CD4-positive, alpha-beta T cell treated with Interleukin-10 for 1 hour (primary cell): ENCODE measurements around the gene SPATS2L.
"Not testable (repeated sequence)": the region's sequence is repeated elsewhere in the genome, so short reads cannot be mapped to it uniquely, and the experiment has no call there.

Experiments
- DNase-seq: peaks from one replicate; pipeline ENCODE4 v3.0.0-alpha.2; 2020

The SPATS2L gene

DNA sequence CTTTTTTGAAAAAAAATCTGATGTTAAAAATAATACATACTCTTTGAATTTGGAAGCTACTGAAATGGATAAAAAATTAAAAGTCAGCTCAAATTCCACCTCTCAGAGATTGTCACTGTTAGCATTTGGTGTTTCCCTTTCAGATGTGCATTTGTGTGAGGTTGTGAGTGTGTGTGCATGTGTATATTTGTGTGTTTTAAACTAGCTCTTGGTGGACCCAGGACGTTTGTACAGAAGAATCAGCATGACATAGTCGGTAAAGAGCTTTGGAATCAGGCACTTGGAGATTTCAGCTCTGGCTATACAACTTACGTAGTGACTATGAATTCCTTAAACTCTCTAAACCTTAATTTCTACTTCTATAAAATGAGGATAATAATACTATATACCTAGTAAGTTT, 14.5 kb downstream of the SPATS2L start:
- no peak for DNase-seq

DNA sequence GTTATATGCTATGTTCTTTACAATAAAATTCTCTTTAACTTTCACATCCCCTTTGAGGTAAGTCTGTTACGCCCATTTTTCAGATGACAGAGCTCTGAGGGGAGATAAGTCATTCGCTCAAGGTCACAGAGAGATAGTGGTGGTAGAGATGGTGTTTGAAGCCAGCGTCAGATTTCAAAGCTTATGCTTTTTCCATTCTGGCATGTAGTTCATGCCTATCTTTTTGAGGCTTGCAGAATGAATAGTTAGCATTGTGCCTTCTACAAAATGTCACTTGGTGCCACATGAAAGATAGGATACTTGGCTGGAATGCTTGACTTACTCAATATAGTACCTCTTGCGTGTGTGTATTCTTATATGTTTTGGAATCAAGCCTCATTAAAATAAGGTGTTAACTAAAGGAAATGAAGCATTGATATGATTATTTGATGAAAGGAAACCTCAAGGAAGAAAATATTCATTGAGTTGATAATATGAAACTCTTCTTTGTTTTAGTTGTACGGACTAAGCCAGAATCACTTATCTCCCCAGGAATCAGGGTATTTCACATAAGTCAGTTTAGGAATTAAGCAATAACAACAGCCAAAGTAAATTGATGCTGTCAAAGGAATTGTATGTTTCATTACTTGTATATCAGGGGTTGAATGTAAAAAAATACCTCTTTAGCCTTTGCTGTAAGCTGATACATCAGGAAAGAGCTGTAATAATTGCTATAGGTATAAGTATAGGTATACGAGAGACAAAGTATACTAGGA, 15.5 kb downstream of the SPATS2L start:
- no peak for DNase-seq

DNA sequence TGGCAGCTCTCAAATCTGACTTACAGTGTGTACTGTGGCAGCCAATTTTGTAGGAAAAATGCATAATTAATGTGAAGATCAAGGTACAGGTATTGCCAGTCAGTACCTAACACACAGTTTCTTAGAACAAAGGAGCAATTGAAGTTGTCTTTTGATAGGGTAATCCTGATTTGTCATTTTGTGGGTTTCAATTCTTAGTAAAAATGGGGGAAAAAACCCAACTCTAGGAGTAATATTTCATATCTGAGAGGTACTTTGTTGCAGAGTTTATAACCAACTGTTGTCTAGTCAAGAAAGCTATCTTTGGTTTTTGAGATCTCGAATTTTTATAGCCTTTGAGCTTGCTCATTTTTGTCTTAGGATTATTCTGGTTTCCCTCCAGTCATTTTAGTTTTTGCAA, 16.1 kb downstream of the SPATS2L start:
- DNase-seq = no peak

DNA sequence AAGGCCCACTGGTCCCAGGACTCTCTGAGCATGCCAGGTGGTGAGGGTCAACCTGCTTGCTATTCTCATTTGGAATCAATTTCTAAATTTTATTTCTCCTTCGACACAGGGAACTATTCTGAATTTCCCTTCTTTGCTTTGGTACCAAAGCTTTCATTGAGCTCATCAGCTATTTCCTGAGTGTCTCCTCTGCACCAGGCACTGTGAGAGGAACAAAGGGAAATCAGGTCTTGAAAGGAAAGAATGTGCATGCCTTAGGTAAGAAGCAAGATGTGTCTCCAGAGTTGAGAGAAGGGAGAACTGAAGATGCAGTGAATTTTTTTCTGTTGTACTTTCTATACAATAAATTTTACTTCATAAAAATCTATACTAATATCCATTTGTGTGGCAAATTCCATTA, 17.9 kb downstream of the SPATS2L start:
- no peak for DNase-seq

DNA sequence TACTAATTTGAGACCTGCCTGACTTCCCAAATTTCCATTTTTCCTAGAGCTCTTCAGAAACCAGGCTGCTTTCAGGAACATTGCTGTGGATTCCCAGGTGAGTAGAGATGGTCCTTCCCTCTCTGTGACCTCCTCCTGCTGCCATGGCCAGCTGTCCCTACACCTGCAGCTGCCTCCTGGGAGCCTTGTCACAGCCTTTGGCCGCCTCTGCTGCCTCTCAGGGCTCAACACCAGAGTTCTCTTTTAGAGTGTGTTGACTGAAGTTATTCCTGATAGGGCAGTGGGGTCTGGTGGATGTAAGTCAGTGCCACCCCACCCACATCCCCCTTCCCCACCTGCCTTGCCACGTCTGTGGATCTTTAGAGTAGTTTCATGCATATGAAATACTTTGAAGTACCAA, 22.9 kb downstream of the SPATS2L start:
- no peak for DNase-seq

DNA sequence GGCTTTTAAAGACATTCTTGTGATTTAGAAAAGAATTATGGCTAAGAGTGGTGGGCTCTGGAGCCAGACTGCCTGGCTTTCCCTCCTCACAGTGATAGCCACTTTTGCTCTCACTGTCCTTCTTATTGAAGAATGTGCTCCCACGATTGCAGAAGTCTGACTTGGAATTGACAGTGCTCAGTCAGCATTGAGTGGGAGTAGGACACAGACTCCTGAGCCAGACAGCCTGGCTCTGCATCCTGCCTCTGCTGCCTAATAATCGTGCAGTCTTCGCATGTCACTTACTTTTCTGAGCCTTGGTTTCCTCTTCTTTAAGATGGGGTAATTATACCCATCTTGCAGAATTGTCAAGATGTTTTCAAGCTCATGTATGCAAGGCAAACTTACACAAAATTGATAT, 23.3 kb downstream of the SPATS2L start:
- no peak for DNase-seq

DNA sequence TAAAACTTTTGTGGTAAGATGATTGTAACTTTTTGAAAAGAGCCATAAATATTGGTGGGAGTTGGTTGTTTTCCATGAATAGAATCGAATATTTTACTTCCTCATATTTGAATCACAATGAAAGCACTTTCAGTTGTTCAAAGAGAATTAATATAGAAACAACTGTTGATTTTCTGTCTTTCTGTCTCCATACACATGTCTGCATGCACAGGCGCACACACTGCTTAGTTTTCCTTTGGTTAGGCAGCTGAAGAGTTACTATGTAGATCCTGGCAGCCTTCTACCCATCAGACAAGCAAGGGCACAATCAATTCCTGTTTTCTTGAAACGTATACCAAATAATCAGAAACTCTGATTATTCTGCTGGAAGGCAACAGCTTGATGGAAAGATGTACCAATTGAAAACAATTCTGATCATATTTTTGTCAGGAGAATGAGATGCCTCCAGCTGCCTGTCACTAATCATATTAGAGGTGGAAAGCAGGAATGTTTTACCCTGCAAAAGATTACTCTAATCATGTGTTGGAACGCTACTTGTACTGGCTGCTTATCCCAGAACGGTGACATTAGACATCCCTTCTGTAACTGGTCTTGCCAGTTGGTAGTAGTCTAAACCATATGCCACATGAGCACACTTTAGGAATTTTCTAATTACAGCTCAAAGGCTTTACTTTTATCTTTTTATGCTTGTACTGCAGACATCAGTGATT, 24.0 kb downstream of the SPATS2L start:
- no peak for DNase-seq

DNA sequence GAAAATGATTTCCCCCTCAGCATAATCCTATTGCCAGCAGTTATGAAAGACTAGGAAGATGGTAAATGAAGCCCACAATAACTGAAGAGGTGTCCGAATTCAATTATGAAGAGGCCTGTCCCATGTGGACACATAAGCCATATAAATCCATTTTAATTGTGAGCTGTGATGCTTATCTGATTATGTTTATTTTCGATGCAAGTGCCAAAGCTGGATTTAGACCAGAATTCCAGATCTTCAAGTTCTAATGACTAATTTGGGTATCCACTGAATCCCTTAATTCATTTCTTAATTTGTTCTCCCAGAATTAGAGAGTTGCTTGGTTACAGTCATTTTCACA, 24.5 kb downstream of the SPATS2L start:
- no peak for DNase-seq

DNA sequence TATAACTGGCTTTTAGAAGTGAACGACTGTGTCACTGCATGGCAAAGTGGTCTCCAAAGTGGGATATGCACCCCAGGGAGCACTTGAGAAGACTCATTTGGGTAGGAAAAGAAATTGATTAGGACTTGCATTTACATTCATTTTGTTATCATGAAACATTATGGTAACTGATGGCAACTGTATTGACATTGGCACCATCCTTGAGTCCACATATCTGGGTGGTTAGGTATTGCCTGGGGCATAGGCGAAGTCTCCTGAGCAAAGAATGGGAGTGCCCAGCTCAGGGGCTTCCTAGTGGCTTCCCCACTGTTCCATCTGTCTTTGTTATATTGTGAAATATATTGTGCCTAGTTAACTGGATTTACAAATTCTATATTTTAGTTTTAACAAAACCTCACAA, 29.2 kb downstream of the SPATS2L start:
- DNase-seq = no peak

DNA sequence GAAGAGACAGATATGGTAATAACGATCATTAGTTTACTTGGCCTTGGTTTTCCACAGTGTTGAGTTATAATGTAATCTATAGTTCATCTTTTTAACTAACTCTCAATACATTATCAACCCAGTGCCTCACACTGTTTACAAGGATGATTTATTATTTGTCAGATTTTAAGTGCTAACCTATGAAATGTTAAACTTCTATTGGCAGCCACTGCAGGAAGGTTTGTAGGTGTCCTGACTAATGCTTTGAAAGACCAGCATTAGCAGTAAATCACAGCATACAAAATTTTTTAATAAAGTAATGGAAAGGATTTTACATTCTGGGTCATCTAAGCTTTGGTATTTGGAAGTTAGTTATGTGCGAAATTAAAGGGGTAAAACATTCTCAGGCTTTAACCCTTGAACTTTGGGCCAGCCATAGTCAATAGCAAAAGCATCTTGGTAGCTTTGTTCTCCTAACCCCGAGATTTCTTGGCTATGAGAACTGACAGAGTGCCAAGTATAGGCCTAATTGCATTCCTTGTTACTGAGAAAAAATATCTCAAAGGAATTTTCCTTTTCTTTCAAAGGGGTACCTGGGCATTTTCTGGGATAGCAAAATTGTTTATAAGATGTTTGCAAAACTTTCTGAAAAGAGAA, 30.6 kb downstream of the SPATS2L start:
- no peak for DNase-seq

DNA sequence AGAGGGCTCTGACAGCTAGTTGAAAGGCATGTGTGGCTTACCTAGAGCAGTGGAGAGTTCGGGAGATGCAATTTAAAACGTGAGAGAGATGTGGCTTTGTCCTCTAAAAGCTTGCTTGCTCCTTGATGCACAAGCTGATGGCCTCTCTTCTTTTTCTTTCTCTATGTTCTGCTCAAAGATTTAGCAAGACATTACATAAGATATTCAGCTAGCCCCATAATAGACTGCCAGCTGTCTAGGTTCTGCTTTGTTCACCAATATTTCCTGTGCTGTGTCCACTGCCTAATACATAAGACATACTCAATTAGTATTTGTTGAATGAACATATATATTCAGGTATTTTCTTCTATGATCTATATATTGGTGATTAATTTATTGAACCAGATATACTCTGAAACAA, 31.1 kb downstream of the SPATS2L start:
- DNase-seq = no peak

DNA sequence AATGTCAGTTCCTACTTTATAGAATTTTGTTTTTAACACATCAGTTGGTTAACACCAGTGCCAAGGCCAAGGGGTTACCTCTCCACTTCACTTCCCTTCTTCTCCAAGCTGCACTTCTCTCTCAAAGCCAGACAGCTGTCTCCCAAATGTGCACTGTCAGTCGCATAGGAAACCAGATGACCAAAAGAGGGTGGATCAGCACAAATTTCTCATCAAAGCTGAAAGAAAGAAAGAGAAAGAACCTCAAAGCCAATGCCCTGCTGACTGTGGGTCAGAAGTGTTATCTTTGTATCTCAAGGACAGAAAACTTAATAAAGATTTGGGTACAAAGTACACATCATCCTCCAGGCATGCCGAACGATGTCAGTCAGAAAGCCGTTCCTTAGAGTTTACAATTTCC, 32.2 kb downstream of the SPATS2L start:
- DNase-seq = no peak

DNA sequence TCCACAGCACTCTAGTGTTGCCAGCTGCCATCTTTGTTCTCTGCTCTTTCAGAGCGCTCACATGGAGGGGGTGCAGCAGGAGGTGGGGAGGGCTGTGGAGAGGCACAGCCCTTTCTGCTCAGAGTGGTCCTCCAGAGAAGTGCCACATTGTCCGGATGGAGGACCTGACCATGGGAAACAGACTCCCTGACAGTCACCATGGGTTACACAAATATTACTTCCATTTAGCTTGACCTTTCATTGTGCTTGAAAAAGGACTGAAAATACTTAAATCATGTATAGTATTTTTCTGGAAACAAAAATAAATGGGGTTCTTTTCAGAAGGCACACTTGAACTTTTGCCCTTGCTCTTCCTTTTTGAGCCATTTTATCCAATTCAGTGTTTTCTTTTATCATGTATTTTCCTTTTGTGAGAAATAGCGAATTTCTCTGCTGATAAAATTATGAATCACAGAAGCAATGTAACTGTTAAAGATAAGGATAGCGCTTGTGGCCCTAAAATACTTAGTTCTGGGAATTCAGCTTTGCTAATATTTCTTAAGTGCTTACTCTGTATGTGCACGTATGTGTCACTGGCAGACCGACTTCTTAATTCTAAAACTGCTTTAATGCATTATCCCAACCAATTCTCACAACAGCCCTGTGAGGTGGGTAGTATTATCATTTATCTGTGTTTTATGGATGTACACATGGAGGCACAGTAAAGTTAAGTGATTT, 34.2 kb downstream of the SPATS2L start:
- DNase-seq = no peak

DNA sequence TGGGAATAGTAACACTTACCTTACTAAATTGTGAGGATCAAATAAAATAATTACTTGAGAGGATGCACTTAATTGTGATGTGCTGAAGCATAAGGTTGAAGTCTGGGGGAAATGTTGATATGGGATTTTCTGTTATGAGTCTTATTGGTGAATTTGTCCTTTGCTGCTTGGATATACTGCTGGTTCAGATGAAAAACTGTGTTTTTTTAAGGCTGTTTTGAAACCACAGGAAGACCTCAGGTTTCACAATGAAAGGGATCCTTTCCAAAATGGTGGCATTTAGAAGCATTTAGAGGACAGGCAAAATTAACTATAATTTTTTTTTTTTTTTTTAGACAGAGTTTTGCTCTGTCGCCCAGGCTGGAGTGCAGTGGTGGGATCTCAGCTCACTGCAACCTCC, 34.9 kb downstream of the SPATS2L start:
- DNase-seq = no peak

DNA sequence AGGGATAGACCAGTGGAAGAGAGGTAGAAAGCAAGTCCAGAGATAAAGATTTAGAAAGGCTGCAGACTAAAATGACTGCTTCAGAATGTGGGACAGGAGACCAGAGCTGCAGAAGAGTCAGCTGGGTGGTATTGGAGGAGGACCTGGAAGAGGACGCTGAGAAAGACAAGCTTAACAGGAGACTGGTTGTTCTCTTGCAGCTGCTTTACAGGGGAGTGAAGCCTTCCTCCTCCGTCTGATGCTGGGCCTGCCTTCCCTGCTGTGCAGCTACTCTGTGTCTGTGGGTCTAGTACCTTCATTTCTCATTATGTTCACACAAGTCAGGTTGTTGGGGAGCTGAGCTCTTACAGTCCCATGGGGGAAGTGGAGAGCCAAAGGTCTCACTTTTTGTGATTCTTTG, 35.7 kb downstream of the SPATS2L start:
- no peak for DNase-seq

DNA sequence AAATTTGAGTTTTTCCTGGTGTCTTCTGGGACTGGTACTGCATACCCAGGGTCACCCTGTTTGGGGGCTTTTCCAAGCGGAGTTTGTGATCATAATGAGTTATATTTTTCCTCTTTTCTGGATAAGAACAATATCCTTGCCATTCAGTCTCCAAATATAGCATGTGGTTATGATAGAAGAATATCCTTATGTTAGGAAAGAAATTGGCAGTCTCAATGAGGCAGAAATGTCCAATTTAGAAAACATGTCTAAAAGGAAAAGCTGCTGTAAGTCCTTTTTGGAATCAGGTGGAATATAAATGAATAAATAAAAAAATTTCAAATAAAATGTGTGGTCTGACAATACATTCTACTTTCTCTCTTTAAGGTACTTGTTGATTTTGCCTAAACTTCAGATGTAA, 36.2 kb downstream of the SPATS2L start:
- no peak for DNase-seq

DNA sequence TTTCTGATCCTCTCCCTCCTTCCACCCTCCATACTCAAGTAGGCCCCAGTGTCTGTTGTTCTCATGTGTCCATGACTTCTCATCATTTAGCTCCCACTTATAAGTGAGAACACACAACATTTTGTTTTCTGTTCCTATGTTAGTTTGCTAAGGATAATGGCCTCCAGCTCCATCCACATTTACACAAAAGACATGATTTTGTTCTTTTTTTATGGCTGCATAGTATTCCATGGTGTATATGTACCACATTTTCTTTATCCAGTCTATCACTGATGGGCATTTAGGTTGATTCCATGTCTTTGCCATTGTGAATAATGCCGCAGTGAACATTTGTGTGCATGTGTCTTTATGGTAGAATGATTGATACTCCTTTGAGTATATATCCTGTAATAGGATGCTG, 37.7 kb downstream of the SPATS2L start:
- not testable (repeated sequence) for DNase-seq

DNA sequence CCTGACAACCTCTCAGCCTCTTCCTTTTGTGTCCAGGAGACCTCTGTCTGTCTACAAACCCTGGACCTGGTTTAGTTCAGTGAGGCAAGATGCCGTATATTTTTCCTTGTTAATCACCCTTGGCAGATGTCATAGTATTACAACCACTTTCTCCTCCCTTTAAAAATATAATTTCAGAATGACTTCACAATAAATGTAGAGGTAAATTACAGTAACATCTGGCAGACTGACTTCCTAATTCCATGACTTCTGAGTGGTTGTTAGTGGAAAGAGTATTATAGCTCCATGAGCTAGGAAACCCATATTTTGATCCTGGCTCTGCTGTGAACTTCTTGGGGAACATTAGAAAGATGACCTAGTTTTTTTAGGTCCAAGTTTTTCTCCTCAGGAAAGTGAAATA, 39.5 kb downstream of the SPATS2L start:
- no peak for DNase-seq

DNA sequence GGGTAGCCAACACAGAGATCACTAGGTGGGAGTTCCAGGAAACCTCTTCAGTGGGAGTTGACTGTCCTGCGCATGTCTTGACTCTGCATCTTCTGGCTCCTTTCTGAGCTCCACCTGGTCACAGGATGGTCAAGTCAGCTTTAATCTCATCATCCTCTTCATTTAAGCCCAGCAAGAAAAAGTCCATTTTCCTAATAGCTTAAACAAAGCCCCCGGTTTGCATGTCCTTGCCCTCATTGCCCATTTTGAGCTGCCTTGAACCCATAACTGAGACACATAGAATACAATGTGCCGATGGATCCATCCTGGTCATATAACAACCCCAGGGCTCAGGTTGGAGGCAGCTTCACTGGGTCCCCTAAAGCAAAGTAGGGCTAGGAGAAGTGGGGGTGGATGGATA, 40.8 kb downstream of the SPATS2L start:
- no peak for DNase-seq

DNA sequence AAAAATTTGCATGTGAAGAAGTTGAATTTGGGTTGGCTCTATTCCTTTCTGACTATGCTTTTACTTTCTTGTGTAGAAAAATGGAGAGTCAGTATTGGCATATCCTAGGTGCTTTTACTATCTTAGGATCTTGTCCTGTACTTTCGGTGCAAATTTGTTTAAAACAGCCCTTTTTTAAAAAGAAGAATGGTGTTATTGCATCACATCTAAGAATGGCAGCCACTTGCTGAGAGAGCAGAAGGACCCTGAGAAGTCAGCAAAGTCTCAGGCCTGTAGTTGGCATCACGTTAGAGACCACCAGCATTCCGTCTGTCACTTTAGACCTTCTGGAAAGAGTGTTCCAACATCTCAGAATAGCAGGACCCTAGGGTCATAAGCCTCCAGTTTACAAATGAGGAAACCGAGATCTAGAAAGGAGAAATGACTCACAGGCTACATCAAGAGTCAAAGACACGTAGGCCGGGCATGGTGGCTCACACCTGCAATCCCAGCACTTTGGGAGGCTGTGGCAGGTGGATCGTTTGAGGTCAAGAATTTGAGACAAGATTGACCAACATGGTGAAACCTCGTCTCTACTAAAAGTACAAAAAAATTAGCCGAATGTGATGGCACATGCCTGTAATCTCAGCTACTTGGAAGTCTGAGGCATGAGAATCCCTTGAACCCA, 42.5 kb downstream of the SPATS2L start:
- DNase-seq = no peak

DNA sequence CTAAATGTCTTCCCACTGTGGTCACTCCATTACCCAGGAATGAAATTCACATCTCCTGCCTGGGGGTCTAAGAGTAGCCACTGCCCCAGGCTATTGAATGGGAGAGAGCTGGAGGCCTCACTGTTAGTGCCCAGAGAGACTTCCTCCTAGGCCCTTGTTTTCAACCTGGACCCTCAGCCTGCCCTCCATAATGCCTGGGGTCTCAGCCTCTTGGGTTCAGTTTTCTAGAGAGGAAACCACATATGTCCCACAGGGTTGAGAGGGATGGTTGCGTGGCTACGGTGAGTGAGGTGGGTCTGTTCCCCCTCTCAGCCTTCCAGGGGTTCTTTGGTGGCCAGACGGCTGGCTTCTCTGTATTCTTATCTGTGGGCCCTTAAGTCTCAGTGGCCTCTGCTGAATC, 43.4 kb downstream of the SPATS2L start:
- DNase-seq = no peak

DNA sequence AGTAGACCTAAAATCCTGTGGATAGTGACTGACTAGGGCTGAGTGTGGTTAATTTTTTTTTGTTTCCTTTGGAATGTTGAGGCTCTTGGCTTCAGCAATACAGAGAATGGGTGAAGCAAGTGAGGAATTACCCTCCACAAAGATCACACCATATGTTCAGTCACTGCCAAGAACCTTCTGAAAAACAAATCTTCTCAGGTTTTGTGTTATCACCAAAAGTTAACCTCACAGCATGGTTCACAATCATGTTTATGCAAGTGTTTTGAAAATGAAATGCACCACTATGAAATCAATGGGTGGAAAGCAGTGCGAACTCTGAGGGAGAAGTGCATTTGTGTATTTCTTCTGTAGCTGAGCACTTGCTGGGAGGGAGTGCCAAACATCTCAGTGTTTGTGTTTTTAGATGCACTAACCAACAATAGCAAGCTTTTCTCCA, 44.4 kb downstream of the SPATS2L start:
- DNase-seq = no peak

DNA sequence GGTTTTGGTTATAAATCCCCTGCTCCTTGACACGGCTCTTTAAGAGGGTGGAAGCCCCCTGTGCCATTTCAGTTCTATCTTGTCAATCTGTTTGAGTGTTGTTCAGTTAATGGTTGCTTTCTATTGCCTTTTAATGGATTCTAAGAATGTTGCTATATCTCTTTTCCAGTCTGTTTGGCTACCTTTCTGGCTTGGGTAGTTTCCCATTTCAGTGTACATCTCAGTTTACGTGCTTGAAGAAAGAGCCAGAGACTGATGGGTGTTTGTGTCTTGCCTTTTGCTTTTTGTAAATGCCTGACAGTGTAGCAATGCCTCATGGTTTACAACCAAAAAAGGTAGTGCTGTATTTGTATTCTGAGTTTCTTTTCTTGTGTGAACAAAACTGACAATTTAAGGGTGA, 45.3 kb downstream of the SPATS2L start:
- no peak for DNase-seq
